ENCODE measurements around the gene IRF2BP1.

IRF2BP1 gene

DNA sequence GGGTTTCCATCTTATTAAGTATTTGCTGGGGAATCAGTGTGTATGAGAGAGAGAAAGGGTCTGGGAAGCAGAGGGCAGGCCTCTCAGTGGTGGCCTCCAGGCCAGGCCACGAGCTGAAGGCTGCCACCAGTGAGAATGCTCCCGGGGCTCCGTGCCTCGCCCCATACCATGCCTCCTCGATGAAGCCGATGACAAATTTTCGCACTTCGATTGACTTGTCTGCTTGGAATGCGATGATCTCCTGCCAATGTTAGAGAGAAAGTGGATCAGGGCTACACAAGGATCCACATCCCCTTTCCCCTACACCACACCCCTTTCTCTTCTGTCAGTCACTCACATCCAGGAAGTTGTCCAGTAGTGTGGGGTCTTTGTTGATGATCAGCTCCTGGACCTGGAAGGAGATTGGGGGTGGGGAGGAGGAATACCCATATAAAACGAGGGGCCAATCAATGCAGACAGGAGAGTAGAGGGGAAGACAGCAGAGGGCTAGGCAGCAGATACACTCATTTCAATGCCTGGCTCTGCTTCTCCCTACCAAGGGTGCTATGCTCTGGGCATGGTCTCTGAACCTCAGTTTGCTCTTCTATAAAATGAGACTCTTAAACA, 33.7 kb downstream of the IRF2BP1 start:
- ATAC-seq, result no peak
- TF ChIP-seq, protein P1, sequence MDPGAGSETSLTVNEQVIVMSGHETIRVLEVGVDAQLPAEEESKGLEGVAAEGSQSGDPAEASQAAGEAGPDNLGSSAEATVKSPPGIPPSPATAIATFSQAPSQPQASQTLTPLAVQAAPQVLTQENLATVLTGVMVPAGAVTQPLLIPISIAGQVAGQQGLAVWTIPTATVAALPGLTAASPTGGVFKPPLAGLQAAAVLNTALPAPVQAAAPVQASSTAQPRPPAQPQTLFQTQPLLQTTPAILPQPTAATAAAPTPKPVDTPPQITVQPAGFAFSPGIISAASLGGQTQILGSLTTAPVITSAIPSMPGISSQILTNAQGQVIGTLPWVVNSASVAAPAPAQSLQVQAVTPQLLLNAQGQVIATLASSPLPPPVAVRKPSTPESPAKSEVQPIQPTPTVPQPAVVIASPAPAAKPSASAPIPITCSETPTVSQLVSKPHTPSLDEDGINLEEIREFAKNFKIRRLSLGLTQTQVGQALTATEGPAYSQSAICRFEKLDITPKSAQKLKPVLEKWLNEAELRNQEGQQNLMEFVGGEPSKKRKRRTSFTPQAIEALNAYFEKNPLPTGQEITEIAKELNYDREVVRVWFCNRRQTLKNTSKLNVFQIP (CRISPR knock-in tag; IDR thresholded peaks at IDR 0.05; ENCODE audit: borderline replicate concordance, low read depth), result no peak
- no peak for TF ChIP-seq GLIS3 (CRISPR knock-in tag; IDR thresholded peaks at IDR 0.05)
- TF ChIP-seq ESRRG (CRISPR knock-in tag; IDR thresholded peaks at IDR 0.05), result no peak
- TF ChIP-seq CREB5 (CRISPR knock-in tag; IDR thresholded peaks at IDR 0.05; ENCODE audit: low read depth), result no peak
- no peak for TF ChIP-seq TCF4 (CRISPR knock-in tag; IDR thresholded peaks at IDR 0.05; ENCODE audit: borderline replicate concordance)
- TF ChIP-seq ZFP30 (CRISPR knock-in tag; IDR thresholded peaks at IDR 0.05), result no peak
- TF ChIP-seq SNAI2 (CRISPR knock-in tag; IDR thresholded peaks at IDR 0.05), result no peak
- TF ChIP-seq, protein P2, sequence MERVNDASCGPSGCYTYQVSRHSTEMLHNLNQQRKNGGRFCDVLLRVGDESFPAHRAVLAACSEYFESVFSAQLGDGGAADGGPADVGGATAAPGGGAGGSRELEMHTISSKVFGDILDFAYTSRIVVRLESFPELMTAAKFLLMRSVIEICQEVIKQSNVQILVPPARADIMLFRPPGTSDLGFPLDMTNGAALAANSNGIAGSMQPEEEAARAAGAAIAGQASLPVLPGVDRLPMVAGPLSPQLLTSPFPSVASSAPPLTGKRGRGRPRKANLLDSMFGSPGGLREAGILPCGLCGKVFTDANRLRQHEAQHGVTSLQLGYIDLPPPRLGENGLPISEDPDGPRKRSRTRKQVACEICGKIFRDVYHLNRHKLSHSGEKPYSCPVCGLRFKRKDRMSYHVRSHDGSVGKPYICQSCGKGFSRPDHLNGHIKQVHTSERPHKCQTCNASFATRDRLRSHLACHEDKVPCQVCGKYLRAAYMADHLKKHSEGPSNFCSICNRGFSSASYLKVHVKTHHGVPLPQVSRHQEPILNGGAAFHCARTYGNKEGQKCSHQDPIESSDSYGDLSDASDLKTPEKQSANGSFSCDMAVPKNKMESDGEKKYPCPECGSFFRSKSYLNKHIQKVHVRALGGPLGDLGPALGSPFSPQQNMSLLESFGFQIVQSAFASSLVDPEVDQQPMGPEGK (CRISPR knock-in tag; IDR thresholded peaks at IDR 0.05; ENCODE audit: borderline replicate concordance), result no peak

- TF ChIP-seq, protein P3, sequence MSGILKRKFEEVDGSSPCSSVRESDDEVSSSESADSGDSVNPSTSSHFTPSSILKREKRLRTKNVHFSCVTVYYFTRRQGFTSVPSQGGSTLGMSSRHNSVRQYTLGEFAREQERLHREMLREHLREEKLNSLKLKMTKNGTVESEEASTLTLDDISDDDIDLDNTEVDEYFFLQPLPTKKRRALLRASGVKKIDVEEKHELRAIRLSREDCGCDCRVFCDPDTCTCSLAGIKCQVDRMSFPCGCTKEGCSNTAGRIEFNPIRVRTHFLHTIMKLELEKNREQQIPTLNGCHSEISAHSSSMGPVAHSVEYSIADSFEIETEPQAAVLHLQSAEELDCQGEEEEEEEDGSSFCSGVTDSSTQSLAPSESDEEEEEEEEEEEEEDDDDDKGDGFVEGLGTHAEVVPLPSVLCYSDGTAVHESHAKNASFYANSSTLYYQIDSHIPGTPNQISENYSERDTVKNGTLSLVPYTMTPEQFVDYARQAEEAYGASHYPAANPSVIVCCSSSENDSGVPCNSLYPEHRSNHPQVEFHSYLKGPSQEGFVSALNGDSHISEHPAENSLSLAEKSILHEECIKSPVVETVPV (CRISPR knock-in tag; IDR thresholded peaks at IDR 0.05), result no peak
- TF ChIP-seq ZNF70 (CRISPR knock-in tag; IDR thresholded peaks at IDR 0.05) (no peak), CREB5 (CRISPR knock-in tag; IDR thresholded peaks at IDR 0.05; ENCODE audit: low read depth) (no peak), ZC3H10 (CRISPR knock-in tag; IDR thresholded peaks at IDR 0.05) (no peak), SNAI2 (CRISPR knock-in tag; IDR thresholded peaks at IDR 0.05) (no peak), RARB (CRISPR knock-in tag; IDR thresholded peaks at IDR 0.05) (no peak), CSDC2 (CRISPR knock-in tag; IDR thresholded peaks at IDR 0.05) (no peak), OSR1 (CRISPR knock-in tag; IDR thresholded peaks at IDR 0.05) (no peak), ZFP30 (CRISPR knock-in tag; IDR thresholded peaks at IDR 0.05) (no peak), GLIS3 (CRISPR knock-in tag; IDR thresholded peaks at IDR 0.05) (no peak), ARNTL (CRISPR knock-in tag; IDR thresholded peaks at IDR 0.05; ENCODE audit: borderline replicate concordance, low read depth) (no peak), ESRRG (CRISPR knock-in tag; IDR thresholded peaks at IDR 0.05) (no peak), ISL1 (CRISPR knock-in tag; IDR thresholded peaks at IDR 0.05) (no peak), ZFP3 (CRISPR knock-in tag; IDR thresholded peaks at IDR 0.05) (no peak), ZNF8 (CRISPR knock-in tag; IDR thresholded peaks at IDR 0.05) (no peak), PPARA (CRISPR knock-in tag; IDR thresholded peaks at IDR 0.05; ENCODE audit: borderline replicate concordance) (no peak), TOX (CRISPR knock-in tag; IDR thresholded peaks at IDR 0.05; ENCODE audit: borderline replicate concordance) (no peak)
- TF ChIP-seq, protein P1 (CRISPR knock-in tag; IDR thresholded peaks at IDR 0.05; ENCODE audit: borderline replicate concordance, low read depth), result no peak
- peak; percentile 70 for ATAC-seq
Observed at GRCh38 chr19:45848922-45849321, 37.0 kb downstream of the IRF2BP1 start.

GRCh38 chr19:45847663-45848062, 38.3 kb downstream of the IRF2BP1 start:
- ATAC-seq, result no peak
- TF ChIP-seq, protein P2 (CRISPR knock-in tag; IDR thresholded peaks at IDR 0.05; ENCODE audit: borderline replicate concordance), result no peak
- TF ChIP-seq BACH2 (CRISPR knock-in tag; IDR thresholded peaks at IDR 0.05; ENCODE audit: borderline replicate concordance), result no peak
- TF ChIP-seq TOX (CRISPR knock-in tag; IDR thresholded peaks at IDR 0.05; ENCODE audit: borderline replicate concordance), result no peak
- no peak for TF ChIP-seq CREB5 (CRISPR knock-in tag; IDR thresholded peaks at IDR 0.05; ENCODE audit: low read depth)
- no peak for TF ChIP-seq OSR1 (CRISPR knock-in tag; IDR thresholded peaks at IDR 0.05)
- TF ChIP-seq ZFP3 (CRISPR knock-in tag; IDR thresholded peaks at IDR 0.05), result no peak
- no peak for TF ChIP-seq PPARA (CRISPR knock-in tag; IDR thresholded peaks at IDR 0.05; ENCODE audit: borderline replicate concordance)
- TF ChIP-seq, protein P1 (CRISPR knock-in tag; IDR thresholded peaks at IDR 0.05; ENCODE audit: borderline replicate concordance, low read depth), result no peak
- TF ChIP-seq ESRRG (CRISPR knock-in tag; IDR thresholded peaks at IDR 0.05), result no peak
- TF ChIP-seq GLIS3 (CRISPR knock-in tag; IDR thresholded peaks at IDR 0.05), result no peak
- TF ChIP-seq ISL1 (CRISPR knock-in tag; IDR thresholded peaks at IDR 0.05), result no peak
- no peak for TF ChIP-seq SNAI2 (CRISPR knock-in tag; IDR thresholded peaks at IDR 0.05)
- TF ChIP-seq CSDC2 (CRISPR knock-in tag; IDR thresholded peaks at IDR 0.05), result no peak

Data from SK-N-SH treated with all-trans-retinoic acid at 6 μM for 48 hours (cell line).